Left lung (tissue), 10 donors: ENCODE data around the gene KIAA1191. TPM values are rescaled to one million over a fixed set of nuclear protein-coding genes. Genes with fewer than 3 reads are reported as not detected.
"Not testable (repeated sequence)": the region's sequence is repeated elsewhere in the genome, so short reads cannot be mapped to it uniquely, and the experiment has no call there.

ENCODE experiments used
- ATAC-seq: fragments of 200-7000 bp; cut with Tn5 transposase; one replicate; pipeline ENCODE4 v1.9.1; 2020; ENCODE audit warnings: moderate library complexity
- DNase-seq, 4 donors: peaks; one replicate each; pipeline ENCODE4 v3.0.0-alpha.2; 2013 to 2020
- H3K27ac ChIP-seq, 2 donors: fragments of 200-600 bp; sonication (generic) in 1 of 2; one replicate each; pipeline versions ENCODE4 v1.5.0 to v1.8.0; 2020 to 2021
- H3K27me3 ChIP-seq, 2 donors: fragments of 200-600 bp; sonication (generic) in 1 of 2; one replicate each; pipeline versions ENCODE4 v1.5.0 to v1.8.0; 2020 to 2021
- H3K36me3 ChIP-seq, 2 donors: fragments of 200-600 bp; sonication (generic) in 1 of 2; one replicate each; pipeline versions ENCODE4 v1.5.0 to v1.8.0; 2020 to 2021
- H3K4me1 ChIP-seq, 2 donors: fragments of 200-600 bp; one replicate each; pipeline ENCODE4 v1.8.0; 2021
- H3K4me3 ChIP-seq, 2 donors: fragments of 200-600 bp; sonication (generic) in 1 of 2; one replicate each; pipeline versions ENCODE4 v1.5.0 to v1.8.0; 2020 to 2021; ENCODE audit warnings: mild to moderate bottlenecking in 1 of 2
- H3K9me3 ChIP-seq, 2 donors: fragments of 200-600 bp; sonication (generic) in 1 of 2; one replicate each; pipeline versions ENCODE4 v1.5.0 to v1.8.0; 2020 to 2021
- intact Hi-C, 2 donors: fragments of 100-400 bp; cut with DNase I; formaldehyde crosslinking; loops; one replicate each; pipeline versions ENCODE4 v1.11.2 to v1.14.2; 2022
- polyA plus RNA-seq, 6 donors: library from polyadenylated mRNA; unstranded; fragments of 120-200 nt; gene quantifications; one replicate each; pipeline ENCODE4 v1.2.1, GENCODE V29; 2013; ENCODE audit not compliant: insufficient read length in 6 of 6
- total RNA-seq, 2 donors: library from RNA; stranded (reverse); fragmentation: NEBNext Ultra II Directional; extraction: Animal tissue kit (Norgen Biotek cat#: 25700); gene quantifications; one replicate each; pipeline ENCODE4 v1.2.1, GENCODE V29; 2021
- TF ChIP-seq, protein P1 (sequence below), 2 donors: fragments of 200-600 bp; sonication (generic) in 1 of 2; IDR thresholded peaks; one replicate each; pipeline versions ENCODE4 v1.5.0 to v1.8.0; 2021; ENCODE audit warnings: antibody characterized with exemption in 2 of 2
- donor health status: DM: no; HTN: yes; CAD: no.
- donor health status: DM: no; HTN: no; CAD: no.

The KIAA1191 gene
- total and polyA plus RNA-seq, 8 donors, result 74.5 to 165 (median 157) TPM

DNA sequence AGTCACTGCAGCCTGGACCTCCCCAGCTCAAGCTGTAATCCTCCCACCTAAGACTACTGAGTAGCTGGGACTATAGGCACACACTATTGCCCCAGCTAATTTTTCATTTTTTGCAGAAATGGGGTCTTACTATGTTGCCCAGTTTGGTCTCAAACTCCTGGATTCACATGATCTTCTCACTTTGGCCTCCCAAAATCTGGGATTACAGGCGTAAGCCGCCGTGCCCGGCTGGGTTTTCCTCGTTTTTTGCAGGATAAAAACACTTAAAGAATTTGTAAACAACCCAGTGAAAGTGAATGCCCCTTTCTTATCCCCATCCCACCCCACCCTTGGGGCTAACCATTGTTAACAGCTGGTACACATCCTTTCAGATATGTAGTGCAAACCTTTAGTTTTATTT lies 47.0 kb upstream of the KIAA1191 start:
- no peaks in the 10 kb centered on the region for H3K27me3 ChIP-seq
- TF ChIP-seq, protein P1, sequence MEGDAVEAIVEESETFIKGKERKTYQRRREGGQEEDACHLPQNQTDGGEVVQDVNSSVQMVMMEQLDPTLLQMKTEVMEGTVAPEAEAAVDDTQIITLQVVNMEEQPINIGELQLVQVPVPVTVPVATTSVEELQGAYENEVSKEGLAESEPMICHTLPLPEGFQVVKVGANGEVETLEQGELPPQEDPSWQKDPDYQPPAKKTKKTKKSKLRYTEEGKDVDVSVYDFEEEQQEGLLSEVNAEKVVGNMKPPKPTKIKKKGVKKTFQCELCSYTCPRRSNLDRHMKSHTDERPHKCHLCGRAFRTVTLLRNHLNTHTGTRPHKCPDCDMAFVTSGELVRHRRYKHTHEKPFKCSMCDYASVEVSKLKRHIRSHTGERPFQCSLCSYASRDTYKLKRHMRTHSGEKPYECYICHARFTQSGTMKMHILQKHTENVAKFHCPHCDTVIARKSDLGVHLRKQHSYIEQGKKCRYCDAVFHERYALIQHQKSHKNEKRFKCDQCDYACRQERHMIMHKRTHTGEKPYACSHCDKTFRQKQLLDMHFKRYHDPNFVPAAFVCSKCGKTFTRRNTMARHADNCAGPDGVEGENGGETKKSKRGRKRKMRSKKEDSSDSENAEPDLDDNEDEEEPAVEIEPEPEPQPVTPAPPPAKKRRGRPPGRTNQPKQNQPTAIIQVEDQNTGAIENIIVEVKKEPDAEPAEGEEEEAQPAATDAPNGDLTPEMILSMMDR (IDR thresholded peaks at IDR 0.05), result no peak
- no peak for ATAC-seq
- H3K4me1 ChIP-seq, result peaks cover 4 to 28% of the 10 kb centered on the region in 2 donors
- no peak overlapping the region for H3K4me3 ChIP-seq
- DNase-seq, result no peak
- H3K27ac ChIP-seq, result no peak overlapping the region
- peaks cover 0 to 65% of the 10 kb centered on the region in 2 donors for H3K36me3 ChIP-seq
- intact Hi-C loops, result no loop called here
- H3K9me3 ChIP-seq, result no peaks in the 10 kb centered on the region

DNA sequence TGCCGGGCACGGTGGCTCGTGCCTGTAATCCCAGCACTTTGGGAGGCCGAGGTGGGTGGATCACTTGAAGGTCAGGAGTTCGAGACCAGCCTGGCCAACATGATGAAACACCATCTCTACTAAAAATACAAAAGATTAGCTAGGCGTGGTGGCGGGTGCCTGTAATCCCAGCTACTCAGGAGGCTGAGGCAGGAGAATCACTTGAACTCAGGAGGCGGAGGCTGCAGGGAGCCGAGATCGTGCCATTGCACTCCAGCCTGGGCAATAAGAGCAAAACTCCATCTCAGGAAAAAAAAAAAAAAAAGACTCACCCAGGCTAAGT lies 46.6 kb upstream of the KIAA1191 start:
- DNase-seq, H3K4me3 ChIP-seq, ATAC-seq, H3K27me3 ChIP-seq, H3K27ac ChIP-seq, H3K9me3 ChIP-seq, intact Hi-C loops: not testable (repeated sequence)
- Histone ChIP-seq H3K36me3 (peaks cover 0 to 67% of the 10 kb centered on the region in 2 donors), H3K4me1 (peaks cover 2 to 24% of the 10 kb centered on the region in 2 donors)

DNA sequence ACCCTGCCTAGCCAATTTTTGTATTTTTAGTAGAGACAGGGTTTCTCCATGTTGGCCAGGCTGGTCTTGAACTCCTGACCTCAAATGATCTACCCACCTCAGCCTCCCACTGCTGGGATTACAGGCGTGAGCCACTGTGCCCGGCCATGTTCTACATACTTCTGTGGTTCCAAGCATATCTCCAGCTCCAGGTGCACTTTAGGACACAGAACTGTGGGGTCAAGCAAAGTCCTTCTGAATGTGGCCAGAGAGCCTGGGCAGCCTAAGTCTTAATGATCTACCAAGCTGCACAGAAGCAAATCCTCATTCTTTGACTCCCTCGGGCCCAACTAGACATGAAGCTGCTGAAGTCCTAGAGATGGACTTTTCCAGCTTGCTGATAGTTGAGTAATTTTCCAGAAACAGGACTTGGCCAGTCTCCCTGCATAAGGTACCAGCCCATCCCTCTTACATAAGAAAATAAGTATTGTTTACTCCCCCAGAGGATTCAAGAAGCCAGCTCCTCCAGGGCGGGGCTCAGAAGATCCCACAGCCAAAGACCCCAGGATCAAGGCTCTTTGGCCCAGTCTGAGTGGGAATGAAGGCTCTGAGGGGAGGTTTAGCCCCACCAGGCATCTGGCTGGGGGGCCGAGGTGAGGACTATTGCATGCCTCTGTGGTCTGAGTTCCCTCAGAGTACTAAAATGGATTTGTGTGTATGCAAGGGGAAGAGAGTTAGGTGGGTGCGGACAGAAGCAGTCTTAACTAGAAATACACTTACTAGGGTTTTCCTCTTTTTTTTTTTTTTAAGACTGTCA lies 46.1 kb upstream of the KIAA1191 start:
- Histone ChIP-seq H3K4me3 (no peak overlapping the region), H3K36me3 (peaks cover 0 to 67% of the 10 kb centered on the region in 2 donors), H3K27me3 (no peaks in the 10 kb centered on the region), H3K27ac (no peak overlapping the region), H3K4me1 (peaks cover 2 to 18% of the 10 kb centered on the region in 2 donors), H3K9me3 (no peaks in the 10 kb centered on the region)
- intact Hi-C loops, result no loop called here
- DNase-seq (no peak), ATAC-seq (no peak)
- TF ChIP-seq, protein P1 (IDR thresholded peaks at IDR 0.05), result no peak

- ATAC-seq, result no peak
- no peaks in the 10 kb centered on the region for H3K27me3 ChIP-seq
- no peak overlapping the region for H3K27ac ChIP-seq
- peaks cover 2 to 10% of the 10 kb centered on the region in 2 donors for H3K4me1 ChIP-seq
- peaks cover 0 to 67% of the 10 kb centered on the region in 2 donors for H3K36me3 ChIP-seq
- intact Hi-C loops, result no loop called here
- TF ChIP-seq, protein P1 (IDR thresholded peaks at IDR 0.05), result no peak
- no peak overlapping the region for H3K4me3 ChIP-seq
- H3K9me3 ChIP-seq, result no peaks in the 10 kb centered on the region
- DNase-seq, result no peak
Observed at GRCh38 chr5:176406436-176407052, 45.0 kb upstream of the KIAA1191 start.

DNA sequence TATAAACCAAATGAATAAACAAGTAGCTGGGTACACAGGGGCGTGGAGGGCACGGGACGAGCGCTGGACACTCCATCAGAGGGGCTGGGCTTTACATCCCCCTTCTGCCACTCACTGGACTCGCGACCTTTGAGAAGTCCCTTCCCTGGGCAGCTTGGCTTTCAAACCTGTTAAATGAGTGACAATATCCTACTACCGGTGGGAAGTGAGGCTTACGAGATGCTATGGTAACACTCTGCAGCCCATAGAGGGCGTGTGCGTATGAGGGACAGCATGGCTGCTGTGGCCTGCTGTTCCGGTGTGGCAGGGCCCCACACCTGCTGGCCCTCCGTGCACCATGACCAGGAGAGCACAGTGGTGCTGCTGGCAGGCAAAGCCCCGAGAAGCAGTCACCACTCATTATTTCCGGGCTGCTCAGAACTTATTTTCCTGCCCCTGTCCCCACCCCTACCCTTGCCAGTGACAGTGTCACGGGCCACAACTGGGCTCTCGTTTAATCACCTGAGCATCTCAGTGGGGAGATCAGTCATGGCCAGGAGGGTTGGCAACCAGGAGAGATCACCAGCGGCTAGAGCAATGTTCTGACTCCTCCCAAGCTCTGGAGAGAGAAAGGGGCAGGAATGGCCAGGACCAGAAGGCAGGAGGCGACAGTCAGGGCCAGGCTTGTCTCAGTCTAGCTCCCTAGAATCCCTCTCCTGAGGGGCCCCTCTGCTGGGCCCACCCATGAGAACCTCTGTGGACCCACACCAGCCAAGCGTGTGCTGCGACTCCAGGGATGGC lies 44.3 kb upstream of the KIAA1191 start:
- intact Hi-C loops, result no loop called here
- Histone ChIP-seq H3K36me3 (peaks cover 0 to 72% of the 10 kb centered on the region in 2 donors), H3K27me3 (no peaks in the 10 kb centered on the region), H3K9me3 (no peaks in the 10 kb centered on the region), H3K4me1 (peaks cover 0 to 3% of the 10 kb centered on the region in 2 donors), H3K27ac (no peak overlapping the region), H3K4me3 (no peak overlapping the region)
- DNase-seq, result no peak
- TF ChIP-seq, protein P1 (IDR thresholded peaks at IDR 0.05), result no peak
- no peak for ATAC-seq
